NCI-H774 (cell line): ENCODE results near the gene TMTC4.
"Not testable (repeated sequence)": the region's sequence is repeated elsewhere in the genome, so short reads cannot be mapped to it uniquely, and the experiment has no call there.

Experiments used
- DNase-seq: peaks from one replicate; lab custom pipeline; 2025; lab: John Stamatoyannopoulos, UW

Gene TMTC4

DNA sequence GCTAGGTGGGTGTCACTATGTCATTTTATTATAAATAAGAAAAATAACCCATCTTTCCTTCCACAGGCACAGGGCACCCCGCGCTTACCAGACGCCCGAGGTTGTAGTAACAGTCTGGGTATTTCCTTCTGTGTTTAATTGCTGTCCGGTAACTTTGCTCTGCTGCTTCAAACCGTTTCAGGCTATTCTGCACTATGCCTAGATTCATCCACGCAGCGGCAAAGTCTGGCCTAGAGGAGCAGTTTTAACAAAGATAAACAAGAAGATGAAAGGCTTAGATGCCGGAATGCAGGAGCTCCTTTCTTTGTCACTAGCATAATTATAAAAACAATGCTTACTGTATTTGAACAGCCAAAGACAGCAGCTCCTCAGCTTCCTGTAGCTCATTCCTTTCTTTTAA, 49.1 kb downstream of the TMTC4 start:
- no peak for DNase-seq

DNA sequence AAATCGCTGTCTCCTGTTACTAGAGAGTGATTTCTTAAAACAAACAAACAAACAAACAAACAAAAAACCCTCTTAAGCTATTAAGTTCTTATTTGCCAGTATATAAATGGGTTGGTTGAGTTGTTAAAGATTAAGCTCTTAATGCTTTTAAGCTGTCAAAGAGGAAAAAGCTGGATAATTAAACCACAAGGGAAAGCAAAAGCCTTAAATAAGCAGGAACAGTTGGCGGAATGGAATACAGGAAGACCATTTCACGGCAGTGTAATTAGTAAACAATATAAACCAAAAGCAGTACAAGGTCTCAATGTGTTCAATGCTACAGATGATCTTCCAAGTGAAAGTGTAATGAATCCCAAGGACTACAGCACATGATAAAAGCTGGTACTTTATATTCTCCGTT, 53.8 kb downstream of the TMTC4 start:
- no peak for DNase-seq

GRCh38 chr13:100619940-100620339, 54.7 kb downstream of the TMTC4 start:
- DNase-seq = no peak

DNA sequence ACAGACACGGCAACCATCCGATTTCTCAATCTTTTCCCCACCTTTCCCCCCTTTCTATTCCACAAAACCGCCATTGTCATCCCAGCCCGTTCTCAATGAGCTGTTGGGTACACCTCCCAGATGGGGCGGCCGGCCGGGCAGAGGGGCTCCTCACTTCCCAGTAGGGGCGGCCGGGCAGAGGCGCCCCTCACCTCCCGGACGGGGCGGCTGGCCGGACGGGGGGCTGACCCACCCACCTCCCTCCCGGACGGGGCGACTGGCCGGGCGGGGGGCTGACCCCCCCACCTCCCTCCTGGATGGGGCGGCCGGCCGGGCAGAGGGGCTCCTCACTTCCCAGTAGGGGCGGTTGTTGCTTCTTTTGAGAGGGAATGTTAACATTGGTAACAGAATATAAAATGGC, 55.7 kb downstream of the TMTC4 start:
- not testable (repeated sequence) for DNase-seq

- no peak for DNase-seq
These were observed 61.6 kb downstream of the TMTC4 start for GRCh38 chr13:100613031-100613430.

DNA sequence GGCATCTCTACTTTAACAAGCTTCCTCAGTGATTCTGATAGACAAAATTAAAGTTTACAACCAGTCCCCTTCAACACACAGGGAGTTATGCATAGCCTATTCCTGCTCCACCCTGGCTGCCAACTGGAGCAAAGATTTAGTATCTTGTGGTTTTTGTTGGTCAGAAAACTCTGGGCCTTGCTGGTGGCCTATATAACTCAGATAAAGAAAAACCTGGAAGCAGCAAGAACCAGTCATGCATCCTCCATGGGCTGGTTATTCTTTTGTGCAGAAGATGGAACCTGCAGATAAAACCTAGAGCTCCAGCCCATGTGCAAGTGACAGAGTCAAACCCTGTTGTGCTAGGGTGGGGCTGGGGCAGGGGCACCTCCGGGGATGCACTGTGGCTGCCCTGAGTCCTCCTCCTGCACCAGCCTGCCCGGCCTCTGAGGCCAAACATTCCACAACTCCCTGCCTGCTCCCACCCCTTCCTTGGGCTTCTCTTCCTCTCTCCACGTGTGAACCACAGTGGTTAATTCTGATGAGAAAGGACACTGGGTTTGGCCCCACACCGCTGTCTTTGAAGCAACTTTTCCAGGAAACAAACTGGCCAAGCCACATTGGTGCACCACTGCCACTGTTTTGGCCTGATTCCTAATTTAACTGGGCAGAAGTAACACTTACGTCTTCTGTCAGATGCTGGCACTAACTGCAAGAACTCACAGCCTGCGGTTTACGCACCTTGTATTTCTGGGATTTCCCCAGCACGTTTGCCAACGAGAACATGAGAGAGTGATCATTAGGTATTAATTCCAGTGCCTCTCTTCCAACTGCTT, 62.7 kb downstream of the TMTC4 start:
- no peak for DNase-seq

- no peak for DNase-seq
These were observed 63.9 kb downstream of the TMTC4 start for GRCh38 chr13:100610391-100611347.

GRCh38 chr13:100608906-100609305, 65.7 kb downstream of the TMTC4 start:
- DNase-seq = no peak

- no peak for DNase-seq
These were observed 66.1 kb downstream of the TMTC4 start for GRCh38 chr13:100608489-100608888.

DNA sequence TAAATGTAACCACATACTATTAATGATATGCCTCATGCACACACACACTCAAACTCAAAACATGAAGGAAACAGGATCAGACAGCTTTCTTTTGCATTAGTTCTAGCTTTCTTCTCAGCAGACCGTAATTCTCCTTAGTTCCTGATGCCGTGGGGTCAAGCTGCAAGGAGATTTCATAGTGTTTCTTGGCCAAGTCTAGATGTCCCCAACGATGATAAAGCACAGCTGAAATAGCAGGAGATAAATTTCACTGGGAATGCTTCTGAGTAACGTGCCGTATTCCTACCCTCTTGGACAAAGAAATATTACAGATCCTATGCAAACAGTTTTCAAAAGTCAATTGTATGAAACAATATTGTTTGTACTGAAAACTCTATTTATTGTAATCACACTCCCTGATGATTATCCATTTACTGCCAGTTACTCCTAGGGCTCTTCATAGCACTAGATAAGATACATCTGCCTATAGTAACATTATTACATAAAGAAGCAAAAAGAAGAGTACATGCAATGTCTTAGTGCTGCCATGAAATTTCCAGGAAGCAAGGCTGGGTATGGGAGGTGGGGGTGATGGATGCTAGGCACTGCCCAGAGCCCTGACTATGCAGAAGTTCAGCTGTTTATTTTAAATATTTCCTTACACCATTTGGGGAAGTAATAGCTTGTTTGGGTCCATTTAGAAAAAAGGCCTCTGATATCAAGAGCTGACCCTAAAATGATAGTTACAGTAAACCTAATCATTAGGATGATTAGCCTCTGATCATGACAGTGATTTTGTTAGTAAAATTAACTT, 69.5 kb downstream of the TMTC4 start:
- DNase-seq = no peak

DNA sequence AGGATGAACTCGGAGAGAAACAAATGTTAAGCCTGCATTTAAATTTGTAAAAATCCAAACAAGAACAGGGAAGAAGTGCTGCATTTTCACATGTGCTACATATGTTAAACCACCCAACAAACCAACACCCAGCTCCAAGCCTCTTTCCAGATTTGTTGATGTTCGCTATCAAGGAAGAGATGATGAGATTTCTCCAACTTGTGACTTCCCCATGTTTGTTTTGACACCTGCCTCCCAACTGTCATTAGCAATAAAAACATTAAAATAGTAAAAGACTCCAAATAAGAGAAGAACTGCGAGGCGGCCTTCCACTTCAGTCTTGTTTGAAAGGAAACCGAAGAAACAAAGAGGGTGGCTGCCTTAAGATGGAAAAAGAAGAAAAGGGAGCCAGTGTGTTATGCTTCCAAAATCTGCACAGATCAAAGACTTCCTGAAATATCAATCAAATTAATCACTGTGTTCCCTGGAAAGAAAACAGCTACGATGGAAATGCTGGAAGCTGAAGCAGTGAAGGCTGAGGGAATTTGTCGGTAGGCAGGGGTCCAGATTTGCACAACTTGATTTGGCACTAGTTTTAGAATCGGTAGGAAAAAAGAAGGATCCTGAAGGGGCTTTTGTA, 72.0 kb downstream of the TMTC4 start:
- no peak for DNase-seq

GRCh38 chr13:100601716-100602115, 72.9 kb downstream of the TMTC4 start:
- no peak for DNase-seq

GRCh38 chr13:100600915-100601314, 73.7 kb downstream of the TMTC4 start:
- no peak for DNase-seq

DNA sequence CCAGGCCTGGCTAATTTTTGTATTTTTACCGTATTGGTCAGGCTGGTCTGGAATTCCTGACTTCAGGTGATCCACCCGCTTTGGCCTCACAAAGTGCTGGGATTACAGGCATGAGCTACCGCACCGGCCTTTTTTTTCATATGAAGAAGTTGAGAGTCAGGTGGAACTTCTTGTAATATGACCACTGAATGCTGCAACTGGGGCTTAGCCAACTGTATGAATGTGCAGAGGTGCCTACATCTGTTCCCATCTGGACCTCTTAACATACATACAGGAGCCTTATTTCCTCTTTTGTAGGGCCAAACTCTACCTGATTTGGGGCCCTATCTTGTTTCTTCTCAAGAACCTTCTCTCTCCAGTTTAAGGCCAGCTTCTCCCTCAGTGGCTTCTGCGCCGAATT, 74.1 kb downstream of the TMTC4 start:
- DNase-seq = no peak

- DNase-seq = no peak
These were observed 77.3 kb downstream of the TMTC4 start for GRCh38 chr13:100597253-100597652.

- DNase-seq = no peak
These were observed 78.1 kb downstream of the TMTC4 start for GRCh38 chr13:100596516-100596915.

- DNase-seq = no peak
These were observed 79.9 kb downstream of the TMTC4 start for GRCh38 chr13:100594731-100595130.

- no peak for DNase-seq
These were observed 80.3 kb downstream of the TMTC4 start for GRCh38 chr13:100594255-100594654.

DNA sequence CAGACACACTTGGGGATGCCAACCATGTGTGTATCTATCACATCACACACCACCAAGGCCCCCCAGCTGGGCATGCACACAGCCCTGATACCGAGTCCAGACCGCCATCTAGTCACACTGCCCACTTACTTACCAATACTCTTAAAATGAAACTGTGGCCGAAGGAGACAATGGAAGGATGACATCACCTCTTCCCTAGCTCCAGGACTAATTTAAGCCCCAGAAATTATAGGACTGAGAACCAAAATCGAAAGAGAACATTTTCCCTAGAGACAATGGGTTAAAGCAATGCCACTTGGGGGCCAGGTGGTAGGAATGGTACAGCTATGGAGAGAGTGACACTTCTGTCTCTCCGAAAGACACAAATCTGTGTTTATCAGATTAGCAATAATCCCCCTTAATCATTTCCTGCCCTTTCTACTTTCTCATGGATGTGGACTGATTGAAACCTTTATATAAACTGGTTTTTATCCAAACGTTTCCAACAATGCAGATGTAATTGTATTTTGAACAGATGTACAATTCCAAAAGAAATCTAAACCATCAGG, 85.3 kb downstream of the TMTC4 start:
- no peak for DNase-seq

- peak; percentile 76 for DNase-seq
These were observed 86.0 kb downstream of the TMTC4 start, which contains the start of gene GGACT for GRCh38 chr13:100588331-100589177. TSS of gene GGACT (minus strand) at chr13:100588789. CDS start at chr13:100532591, 56,198 bp downstream.
